A673 (cell line): ENCODE measurements around the gene GBE1. TPM values are rescaled to one million over a fixed set of nuclear protein-coding genes. Genes with fewer than 3 reads are reported as not detected.

ENCODE experiments used
- BruUV-seq: library from RNA; stranded (reverse); fragments of 400-500 nt; replicated peaks from 2 replicates; lab custom pipeline; 2021; lab: Mats Ljungman, UMichigan
- CTCF ChIA-PET: fragments of 300-600 bp; sonication (Branson Sonifier 250); formaldehyde crosslinking; loops from one replicate; lab custom pipeline; 2022; ENCODE audit warnings: antibody characterized with exemption; lab: Charles Lee
- POLR2A ChIA-PET: fragments of 300-600 bp; sonication (Branson Sonifier 250); formaldehyde crosslinking; loops from one replicate; lab custom pipeline; 2022; ENCODE audit warnings: antibody characterized with exemption; ENCODE audit not compliant: low non-redundant PET; lab: Charles Lee
- DNase-seq: peaks from one replicate; pipeline ENCODE4 v3.0.0-alpha.2; 2015; ENCODE audit warnings: low spot score
- H3K27ac ChIP-seq: fragments of 200-600 bp; sonication (generic); 2 replicates; pipeline ENCODE4 v1.5.1; 2016; ENCODE audit warnings: mixed run types, low read depth, mild to moderate bottlenecking, mixed read lengths, antibody characterized with exemption, low read length; ENCODE audit not compliant: poor library complexity, severe bottlenecking
- H3K27me3 ChIP-seq: fragments of 200-600 bp; sonication (generic); replicated peaks from 2 replicates; pipeline ENCODE4 v1.6.1; 2017; ENCODE audit warnings: mixed run types, low read depth, mild to moderate bottlenecking, mixed read lengths, antibody characterized with exemption, low read length; ENCODE audit not compliant: insufficient read depth, poor library complexity
- H3K36me3 ChIP-seq: fragments of 200-600 bp; sonication (generic); 2 replicates; pipeline ENCODE4 v1.6.1; 2016; ENCODE audit warnings: mixed run types, mild to moderate bottlenecking, mixed read lengths, antibody characterized with exemption, low read length; ENCODE audit not compliant: insufficient read depth, poor library complexity, severe bottlenecking
- H3K4me1 ChIP-seq: fragments of 200-600 bp; sonication (generic); 2 replicates; pipeline ENCODE4 v1.6.1; 2017; ENCODE audit warnings: mixed run types, mild to moderate bottlenecking, mixed read lengths, antibody characterized with exemption, low read length; ENCODE audit not compliant: insufficient read depth, poor library complexity, severe bottlenecking
- H3K4me3 ChIP-seq: fragments of 200-600 bp; sonication (generic); 2 replicates; pipeline ENCODE4 v1.5.1; 2016; ENCODE audit warnings: low read depth, mixed run types, mild to moderate bottlenecking, mixed read lengths, low read length; ENCODE audit not compliant: poor library complexity, severe bottlenecking
- H3K9me3 ChIP-seq: fragments of 200-600 bp; sonication (generic); 2 replicates; pipeline ENCODE4 v1.6.1; 2016; ENCODE audit warnings: mixed run types, low read depth, mild to moderate bottlenecking, mixed read lengths, antibody characterized with exemption, low read length; ENCODE audit not compliant: poor library complexity, severe bottlenecking
- EZH2 ChIP-seq: fragments of 200-600 bp; sonication (generic); IDR thresholded peaks from 2 replicates; pipeline ENCODE4 v1.6.1; 2017; ENCODE audit warnings: borderline replicate concordance, low read depth, mild to moderate bottlenecking, mixed read lengths, antibody characterized with exemption, low read length; ENCODE audit not compliant: poor library complexity, severe bottlenecking
- intact Hi-C: fragments of 100-400 bp; cut with micrococcal nuclease; formaldehyde crosslinking; loops from one replicate; pipeline ENCODE4 v1.10.0; 2022; ENCODE audit not compliant: unreplicated experiment
- total RNA-seq: library from RNA; stranded (reverse); gene quantifications from 2 replicates; pipeline ENCODE4 v1.2.3, GENCODE V29; 2021
- TF ChIP-seq, protein P1 (sequence below): fragments of 300-800, 200-600 bp; sonication (generic); conservative IDR thresholded peaks from 2 replicates; pipeline ENCODE4 v1.5.1; 2017; ENCODE audit warnings: low read depth, mild to moderate bottlenecking, antibody characterized with exemption, low read length, moderate library complexity, mixed read lengths

The GBE1 gene
- total RNA-seq, 1 experiment from 2014 or later, result 8.2 TPM

DNA sequence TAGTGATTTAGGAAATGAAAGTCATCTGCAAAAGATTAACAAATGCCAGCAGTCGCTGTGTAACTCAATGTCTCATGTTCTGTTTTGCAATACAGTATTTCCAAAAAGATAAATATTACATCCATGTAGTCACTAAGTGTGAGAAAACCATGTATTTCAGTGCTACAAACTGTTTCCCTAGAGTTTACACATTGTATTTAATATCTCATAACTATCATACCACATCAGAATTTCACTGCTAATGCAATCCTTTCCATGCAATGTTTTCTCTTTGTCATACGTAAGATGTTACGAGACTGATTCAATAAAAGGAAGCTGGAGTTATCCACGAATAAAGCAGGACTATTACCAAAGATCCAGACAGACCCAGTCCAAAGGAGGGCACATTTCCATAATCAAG is 269.4 kb downstream of the GBE1 start:
- H3K4me3 ChIP-seq, result no peak overlapping the region
- intact Hi-C loops, result loop anchor here (5.0 to 10.0 kb wide), 2 partner anchors 187 to 640 kb away; no protein-coding TSS in a partner anchor
- no peak for DNase-seq
- H3K36me3 ChIP-seq, result no peaks in the 10 kb centered on the region
- BruUV-seq, result no TSS peak
- no peaks in the 10 kb centered on the region for H3K4me1 ChIP-seq
- POLR2A ChIA-PET, result no interaction called here
- H3K27ac ChIP-seq, result no peak overlapping the region
- no peaks in the 10 kb centered on the region for H3K27me3 ChIP-seq
- TF ChIP-seq, protein P1, sequence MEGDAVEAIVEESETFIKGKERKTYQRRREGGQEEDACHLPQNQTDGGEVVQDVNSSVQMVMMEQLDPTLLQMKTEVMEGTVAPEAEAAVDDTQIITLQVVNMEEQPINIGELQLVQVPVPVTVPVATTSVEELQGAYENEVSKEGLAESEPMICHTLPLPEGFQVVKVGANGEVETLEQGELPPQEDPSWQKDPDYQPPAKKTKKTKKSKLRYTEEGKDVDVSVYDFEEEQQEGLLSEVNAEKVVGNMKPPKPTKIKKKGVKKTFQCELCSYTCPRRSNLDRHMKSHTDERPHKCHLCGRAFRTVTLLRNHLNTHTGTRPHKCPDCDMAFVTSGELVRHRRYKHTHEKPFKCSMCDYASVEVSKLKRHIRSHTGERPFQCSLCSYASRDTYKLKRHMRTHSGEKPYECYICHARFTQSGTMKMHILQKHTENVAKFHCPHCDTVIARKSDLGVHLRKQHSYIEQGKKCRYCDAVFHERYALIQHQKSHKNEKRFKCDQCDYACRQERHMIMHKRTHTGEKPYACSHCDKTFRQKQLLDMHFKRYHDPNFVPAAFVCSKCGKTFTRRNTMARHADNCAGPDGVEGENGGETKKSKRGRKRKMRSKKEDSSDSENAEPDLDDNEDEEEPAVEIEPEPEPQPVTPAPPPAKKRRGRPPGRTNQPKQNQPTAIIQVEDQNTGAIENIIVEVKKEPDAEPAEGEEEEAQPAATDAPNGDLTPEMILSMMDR, result no peak
- no peak for TF ChIP-seq EZH2
- CTCF ChIA-PET, result no interaction called here
- H3K9me3 ChIP-seq, result no peaks in the 10 kb centered on the region

DNA sequence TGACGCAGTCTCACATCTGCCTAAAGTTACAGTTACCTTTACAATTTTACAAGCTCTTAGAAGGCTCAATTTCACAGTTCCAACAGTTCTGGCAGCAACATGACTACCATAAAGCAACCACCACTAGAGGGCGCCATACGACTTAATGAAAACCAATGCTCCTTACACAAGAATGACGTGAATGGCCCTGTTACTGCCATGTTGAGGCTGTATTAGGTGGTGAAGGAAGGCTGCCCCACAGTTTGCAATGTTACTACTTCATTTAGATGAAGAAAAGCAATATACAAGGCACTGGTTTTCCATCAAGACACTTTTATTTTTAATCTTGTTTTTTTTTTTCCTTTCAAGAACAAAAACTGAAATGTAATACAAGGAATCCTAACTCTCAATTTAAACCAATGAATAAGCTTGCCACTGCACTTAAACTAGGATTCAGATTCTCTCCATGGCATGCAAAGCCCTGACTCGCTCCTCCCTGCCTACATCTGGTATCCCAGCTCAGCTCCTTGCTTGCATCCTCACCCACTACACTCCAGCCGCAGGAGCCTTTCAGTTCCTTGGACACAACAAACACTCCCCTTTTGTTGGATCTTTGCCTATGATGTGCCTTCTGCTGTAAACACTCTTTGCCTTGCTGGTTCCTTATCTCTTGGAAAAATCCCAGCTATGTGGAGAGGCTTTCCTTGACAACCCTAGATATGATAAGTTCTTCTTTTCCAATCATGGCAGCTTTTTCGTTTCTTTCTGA is 270.7 kb downstream of the GBE1 start:
- H3K4me1 ChIP-seq, result no peaks in the 10 kb centered on the region
- no peak overlapping the region for H3K27ac ChIP-seq
- ChIA-PET CTCF (interaction anchor here (0.5 to 0.6 kb wide), 2 partner anchors 14 to 1874 kb away, joined by 3 to 5 read pairs; no protein-coding TSS in a partner anchor), POLR2A (no interaction called here)
- intact Hi-C loops, result loop anchor here (2.0 to 10.0 kb wide), 3 partner anchors 152 to 642 kb away; no protein-coding TSS in a partner anchor
- TF ChIP-seq EZH2, result no peak
- TF ChIP-seq, protein P1, result peak; percentile 88
- H3K9me3 ChIP-seq, result no peaks in the 10 kb centered on the region
- no TSS peak for BruUV-seq
- peak; percentile 88 for DNase-seq
- H3K4me3 ChIP-seq, result no peak overlapping the region
- no peaks in the 10 kb centered on the region for H3K27me3 ChIP-seq
- no peaks in the 10 kb centered on the region for H3K36me3 ChIP-seq

GRCh38 chr3:81485444-81485865 is 276.0 kb downstream of the GBE1 start:
- H3K27ac ChIP-seq, result no peak overlapping the region
- H3K4me1 ChIP-seq, result no peaks in the 10 kb centered on the region
- H3K9me3 ChIP-seq, result no peaks in the 10 kb centered on the region
- intact Hi-C loops, result no loop called here
- H3K36me3 ChIP-seq, result no peaks in the 10 kb centered on the region
- no TSS peak for BruUV-seq
- ChIA-PET POLR2A (no interaction called here), CTCF (no interaction called here)
- DNase-seq, result no peak
- H3K27me3 ChIP-seq, result no peaks in the 10 kb centered on the region
- no peak for TF ChIP-seq EZH2
- TF ChIP-seq, protein P1, result no peak
- H3K4me3 ChIP-seq, result no peak overlapping the region
